IMR-90 (cell line): Measurements from ENCODE around the gene HMX3. TPM values are rescaled to one million over a fixed set of nuclear protein-coding genes. Genes with fewer than 3 reads are reported as not detected.

Experiments used
- ATAC-seq: fragments of 200-7000 bp; cut with Tn5 transposase; 2 replicates; pipeline ENCODE4 v1.9.1; 2020; ENCODE audit warnings: low read depth, mild to moderate bottlenecking, moderate library complexity
- BruUV-seq: library from RNA; stranded (reverse); fragments of 400-500 nt; replicated peaks from 2 replicates; lab custom pipeline; 2021; lab: Mats Ljungman, UMichigan
- CTCF ChIA-PET: fragments of 300-600 bp; formaldehyde crosslinking; extraction: SDS; loops from one replicate; lab custom pipeline; 2021; ENCODE audit warnings: antibody characterized with exemption; lab: Yijun Ruan, JAX
- POLR2A ChIA-PET: fragments of 300-600 bp; sonication (Branson Sonifier 250); formaldehyde crosslinking; loops from one replicate; lab custom pipeline; 2022; ENCODE audit warnings: antibody characterized with exemption; ENCODE audit not compliant: unreplicated experiment; lab: Charles Lee
- DNase-seq: peaks from one replicate; pipeline ENCODE4 v3.0.0; 2013
- H2AFZ ChIP-seq: replicated peaks from 2 replicates; pipeline ENCODE3; 2013; ENCODE audit warnings: low read length, mild to moderate bottlenecking; ENCODE audit not compliant: poor library complexity
- H2AK5ac ChIP-seq: 2 replicates; pipeline ENCODE4 v1.6.1; 2013; ENCODE audit warnings: low read depth, low read length, inconsistent platforms
- H2AK9ac ChIP-seq: replicated peaks from 2 replicates; pipeline ENCODE3; 2013; ENCODE audit warnings: mild to moderate bottlenecking, low read depth, low read length, moderate library complexity; ENCODE audit not compliant: poor library complexity
- H2BK120ac ChIP-seq: 2 replicates; pipeline ENCODE4 v1.6.1; 2013; ENCODE audit warnings: low read depth, low read length, inconsistent platforms
- H2BK15ac ChIP-seq: 3 replicates; pipeline ENCODE4 v1.6.1; 2013; ENCODE audit warnings: low read depth, low read length, inconsistent platforms
- H2BK20ac ChIP-seq: 2 replicates; pipeline ENCODE4 v1.6.1; 2013; ENCODE audit warnings: low read depth, mild to moderate bottlenecking, inconsistent platforms, low read length, moderate library complexity
- H2BK5ac ChIP-seq: 2 replicates; pipeline ENCODE4 v1.6.1; 2013; ENCODE audit warnings: mild to moderate bottlenecking, low read depth, low read length, inconsistent platforms; ENCODE audit not compliant: poor library complexity, severe bottlenecking
- H3K14ac ChIP-seq: replicated peaks from 2 replicates; pipeline ENCODE4 v1.6.1; 2013; ENCODE audit warnings: low read depth, low read length, inconsistent platforms
- H3K18ac ChIP-seq: 2 replicates; pipeline ENCODE4 v1.6.1; 2013; ENCODE audit warnings: low read depth, low read length, control low read depth
- H3K23ac ChIP-seq: 2 replicates; pipeline ENCODE4 v1.6.1; 2013; ENCODE audit warnings: low read depth, low read length, inconsistent platforms
- H3K27ac ChIP-seq: 2 replicates; pipeline ENCODE4 v1.5.1; 2013; ENCODE audit warnings: mild to moderate bottlenecking, control low read depth, low read length; ENCODE audit not compliant: insufficient read depth
- H3K27me3 ChIP-seq: 2 replicates; pipeline ENCODE4 v1.6.1; 2013; ENCODE audit warnings: low read length; ENCODE audit not compliant: control insufficient read depth, insufficient read depth
- H3K36me3 ChIP-seq: 2 replicates; pipeline ENCODE4 v1.6.1; 2013; ENCODE audit warnings: low read length, mixed read lengths; ENCODE audit not compliant: control insufficient read depth, insufficient read depth
- H3K4ac ChIP-seq: 2 replicates; pipeline ENCODE4 v1.6.1; 2013; ENCODE audit warnings: low read depth, low read length, inconsistent platforms
- H3K4me1 ChIP-seq: 2 replicates; pipeline ENCODE4 v1.6.1; 2013; ENCODE audit warnings: low read length, mixed read lengths; ENCODE audit not compliant: control insufficient read depth, insufficient read depth
- H3K4me2 ChIP-seq: 2 replicates; pipeline ENCODE4 v1.6.1; 2013; ENCODE audit warnings: low read depth, mild to moderate bottlenecking, control low read depth, low read length, moderate library complexity
- H3K4me3 ChIP-seq: 2 replicates; pipeline ENCODE4 v1.5.1; 2013; ENCODE audit warnings: low read depth, mild to moderate bottlenecking, control low read depth, low read length, moderate library complexity; ENCODE audit not compliant: insufficient read depth
- H3K56ac ChIP-seq: 2 replicates; pipeline ENCODE4 v1.6.1; 2013; ENCODE audit warnings: low read length, inconsistent platforms; ENCODE audit not compliant: insufficient read depth; ENCODE audit errors: extremely low read depth
- H3K79me1 ChIP-seq, 2 experiments: 2 replicates each; pipeline ENCODE4 v1.6.1; 2013; ENCODE audit warnings: low read length in 2 of 2, inconsistent platforms in 1 of 2, low read depth in 1 of 2
- H3K9ac ChIP-seq: 2 replicates; pipeline ENCODE4 v1.6.1; 2013; ENCODE audit warnings: low read depth, low read length, control low read depth
- H3K9me1 ChIP-seq: 2 replicates; pipeline ENCODE4 v1.6.1; 2013; ENCODE audit warnings: low read length, inconsistent platforms; ENCODE audit not compliant: insufficient read depth
- H3K9me3 ChIP-seq: 2 replicates; pipeline ENCODE4 v1.6.1; 2013; ENCODE audit warnings: low read length; ENCODE audit not compliant: control insufficient read depth, insufficient read depth
- H4K20me1 ChIP-seq: 2 replicates; pipeline ENCODE4 v1.6.1; 2013; ENCODE audit warnings: low read length, inconsistent platforms; ENCODE audit not compliant: insufficient read depth
- H4K5ac ChIP-seq: 2 replicates; pipeline ENCODE4 v1.6.1; 2013; ENCODE audit warnings: mild to moderate bottlenecking, low read depth, low read length, control low read depth
- H4K8ac ChIP-seq, 2 experiments: 2 replicates each; pipeline ENCODE4 v1.6.1; 2013; ENCODE audit warnings: low read depth in 2 of 2, low read length in 2 of 2, control low read depth in 1 of 2, inconsistent platforms in 1 of 2
- H4K91ac ChIP-seq: 2 replicates; pipeline ENCODE4 v1.6.1; 2013; ENCODE audit warnings: low read depth, low read length, inconsistent platforms; ENCODE audit not compliant: insufficient read depth
- BHLHE40 ChIP-seq: fragments of 150-350 bp; IDR thresholded peaks from 2 replicates; pipeline ENCODE4 v1.6.1; 2016; ENCODE audit warnings: mild to moderate bottlenecking, low read depth, low read length
- CEBPB ChIP-seq: IDR thresholded peaks from 2 replicates; pipeline ENCODE4 v1.6.1; 2012; ENCODE audit warnings: low read depth, low read length, improper control_type of control experiment
- CHD1 ChIP-seq: IDR thresholded peaks from 2 replicates; pipeline ENCODE4 v1.6.1; 2012; ENCODE audit warnings: low read depth, low read length, improper control_type of control experiment
- CTCF ChIP-seq: conservative IDR thresholded peaks from 2 replicates; pipeline ENCODE4 v1.5.1; 2012; ENCODE audit warnings: mild to moderate bottlenecking, low read depth, low read length, improper control_type of control experiment
- ELK1 ChIP-seq: fragments of 150-350 bp; IDR thresholded peaks from 2 replicates; pipeline ENCODE4 v1.6.1; 2016; ENCODE audit warnings: low read depth, mild to moderate bottlenecking, low read length, moderate library complexity, borderline replicate concordance
- FOS ChIP-seq: fragments of 150-350 bp; IDR thresholded peaks from 2 replicates; pipeline ENCODE4 v1.6.1; 2016; ENCODE audit warnings: low read depth, low read length
- MAFK ChIP-seq: IDR thresholded peaks from 2 replicates; pipeline ENCODE4 v1.6.1; 2012; ENCODE audit warnings: low read depth, low read length, improper control_type of control experiment
- MAZ ChIP-seq: IDR thresholded peaks from 2 replicates; pipeline ENCODE4 v1.6.1; 2012; ENCODE audit warnings: low read depth, mild to moderate bottlenecking, low read length, improper control_type of control experiment, moderate library complexity, borderline replicate concordance
- MXI1 ChIP-seq: IDR thresholded peaks from 2 replicates; pipeline ENCODE4 v1.6.1; 2012; ENCODE audit warnings: low read depth, mild to moderate bottlenecking, low read length, moderate library complexity, borderline replicate concordance
- NFE2L2 ChIP-seq: fragments of 150-350 bp; IDR thresholded peaks from 2 replicates; pipeline ENCODE4 v1.6.1; 2016; ENCODE audit warnings: low read depth, mild to moderate bottlenecking, low read length
- POLR2A ChIP-seq: IDR thresholded peaks from 2 replicates; pipeline ENCODE4 v1.6.1; 2012; ENCODE audit warnings: mild to moderate bottlenecking, low read depth, low read length
- RAD21 ChIP-seq: IDR thresholded peaks from 2 replicates; pipeline ENCODE4 v1.6.1; 2012; ENCODE audit warnings: low read length, improper control_type of control experiment
- RCOR1 ChIP-seq: IDR thresholded peaks from 2 replicates; pipeline ENCODE4 v1.6.1; 2012; ENCODE audit warnings: mild to moderate bottlenecking, low read length, improper control_type of control experiment; ENCODE audit not compliant: insufficient replicate concordance
- RFX5 ChIP-seq: IDR thresholded peaks from 2 replicates; pipeline ENCODE4 v1.8.0; 2012; ENCODE audit warnings: low read depth, mild to moderate bottlenecking, low read length, moderate library complexity
- SMC3 ChIP-seq: fragments of 150-350 bp; IDR thresholded peaks from 2 replicates; pipeline ENCODE4 v1.6.1; 2016; ENCODE audit warnings: low read depth, mild to moderate bottlenecking, antibody characterized with exemption, low read length, moderate library complexity
- USF2 ChIP-seq: fragments of 150-350 bp; IDR thresholded peaks from 2 replicates; pipeline ENCODE4 v1.6.1; 2017; ENCODE audit warnings: mild to moderate bottlenecking, antibody characterized with exemption, low read length, low read depth
- WGBS, 2 experiments: methylation state at CpG; one replicate each; pipeline versions ENCODE4 v1.1.5 to v1.1.7; 2013; ENCODE audit warnings: missing lambda C conversion rate in 2 of 2; ENCODE audit not compliant: insufficient read length in 1 of 2; ENCODE audit errors: extremely low coverage in 2 of 2; 5-methylcytosine and 5-hydroxymethylcytosine counted together
- dilution Hi-C: fragments of 300-500 bp; cut with HindIII; formaldehyde crosslinking; loops from one replicate; pipeline ENCODE4 v1.14.3; 2018; ENCODE audit warnings: low sequenced_read_pairs; ENCODE audit not compliant: unreplicated experiment
- in situ Hi-C: fragments of 300-500 bp; cut with MboI; formaldehyde crosslinking; loops from 3 replicates; pipeline ENCODE4 v1.14.3; 2019; ENCODE audit warnings: low sequenced_read_pairs, inconsistent platforms, mixed read lengths
- intact Hi-C: fragments of 100-400 bp; cut with micrococcal nuclease; formaldehyde crosslinking; loops from 2 replicates; pipeline ENCODE4 v1.10.0; 2022
- polyA plus RNA-seq, 3 experiments: library from polyadenylated mRNA; depleted of rRNA; stranded (reverse); fragments of >200 nt; gene quantifications; 2 replicates each; pipeline ENCODE4 v1.2.3, GENCODE V29; 2012; ENCODE audit warnings: low replicate concordance in 1 of 3
- total RNA-seq: library from RNA; depleted of rRNA; stranded (reverse); fragments of >200 nt; gene quantifications from 2 replicates; pipeline ENCODE4 v1.2.3, GENCODE V29; 2012

Gene HMX3
- total and polyA plus RNA-seq, 2 of the 4 experiments (the other 2 are of a cell fraction), result not detected

DNA sequence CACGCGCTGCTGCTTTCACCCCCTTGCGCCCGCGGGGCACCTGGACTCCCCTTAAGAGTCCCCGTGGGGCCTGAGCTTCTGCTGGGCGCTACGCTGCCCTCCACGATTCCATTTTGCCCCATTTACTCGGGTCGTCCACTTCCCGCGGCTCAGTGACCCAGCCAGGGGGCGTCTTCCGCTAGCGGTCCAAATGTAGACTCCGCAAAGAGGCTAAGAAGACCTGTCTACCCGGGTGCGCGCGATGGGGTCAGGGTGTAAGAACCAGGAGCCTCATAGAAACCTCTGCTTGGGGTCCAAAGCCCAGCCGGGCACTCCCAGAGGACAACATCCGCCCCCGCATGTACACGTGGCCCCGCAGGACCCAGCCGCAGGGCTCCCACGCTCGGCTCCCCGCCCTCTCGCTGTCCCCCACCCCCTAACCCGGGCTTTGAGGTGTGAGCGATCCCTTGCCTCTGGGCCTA, 7.0 kb downstream of the HMX3 start:
- intact Hi-C loops, result no loop called here
- Histone ChIP-seq H3K9me3 (peaks cover 8% of the 10 kb centered on the region), H2BK20ac (no peak overlapping the region), H3K79me1 (no peaks in the 10 kb centered on the region), H3K4me1 (no peaks in the 10 kb centered on the region; the same call in 1 of the 2 replicates), H2AK5ac (no peak overlapping the region), H2AK9ac (no peak overlapping the region), H3K18ac (no peak overlapping the region), H3K27me3 (peaks cover 99% of the 10 kb centered on the region), H3K9me1 (no peaks in the 10 kb centered on the region), H4K91ac (no peak overlapping the region), H3K9ac (no peak overlapping the region), H2BK15ac (no peak overlapping the region), H3K14ac (no peak overlapping the region), H2BK5ac (no peak overlapping the region), H3K4me3 (no peak overlapping the region), H3K27ac (no peak overlapping the region), H3K23ac (no peak overlapping the region), H3K56ac (no peak overlapping the region), H2AFZ (no peak overlapping the region), H3K4ac (no peak overlapping the region), H4K20me1 (no peaks in the 10 kb centered on the region), H4K5ac (no peak overlapping the region), H3K4me2 (no peak overlapping the region), H3K36me3 (no peaks in the 10 kb centered on the region), H4K8ac (no peak overlapping the region), H2BK120ac (no peak overlapping the region)
- WGBS, 2 experiments, result 6% methylated on average over 20 of the region's 33 CpGs; no CpG with 5 or more reads in 1 of the 2 experiments
- CTCF ChIA-PET, result no interaction called here
- TF ChIP-seq RFX5 (no peak), FOS (no peak), BHLHE40 (no peak), MAZ (no peak), POLR2A (no peak), NFE2L2 (no peak), CTCF (no peak), USF2 (no peak), SMC3 (no peak), ELK1 (no peak), CHD1 (no peak), RCOR1 (no peak), MAFK (no peak), CEBPB (no peak), MXI1 (no peak), RAD21 (no peak)
- DNase-seq (no peak), ATAC-seq (no peak)
- dilution Hi-C loops, result no loop called here
- POLR2A ChIA-PET, result no interaction called here
- in situ Hi-C loops, result loop anchor here (25.0 kb wide), 1 partner anchor 1245 kb away; no protein-coding TSS in a partner anchor
- no TSS peak for BruUV-seq
